Activated CD4-positive, CD25-positive, alpha-beta regulatory T cell treated with anti-CD3 and anti-CD28 coated beads, Interleukin-2, amount 50 U/mL, for 72 hours (primary cell): ENCODE data around the gene OPA3.
"Not testable (repeated sequence)": the region's sequence is repeated elsewhere in the genome, so short reads cannot be mapped to it uniquely, and the experiment has no call there.

Source experiments
- DNase-seq: peaks from one replicate; pipeline ENCODE4 v3.0.0; 2021

Gene OPA3

GRCh38 chr19:45584332-45585157 lies at the start of gene OPA3:
Gene OPA3, minus strand, starts transcription at chr19:45584802. Its CDS starts 38 bp downstream, at chr19:45584764.
- peak; percentile 97 for DNase-seq

GRCh38 chr19:45632468-45633196 lies 48.0 kb upstream of the OPA3 start:
- peak; percentile 58 for DNase-seq

- DNase-seq: no peak
These were observed 45.9 kb upstream of the OPA3 start for GRCh38 chr19:45630463-45630862.

GRCh38 chr19:45629704-45630103 lies 45.1 kb upstream of the OPA3 start:
- no peak for DNase-seq

GRCh38 chr19:45628219-45628618 lies 43.6 kb upstream of the OPA3 start:
- not testable (repeated sequence) for DNase-seq

GRCh38 chr19:45623984-45624383 lies 39.4 kb upstream of the OPA3 start:
- DNase-seq: no peak

- DNase-seq: no peak
These were observed 37.4 kb upstream of the OPA3 start for GRCh38 chr19:45621976-45622503.

- DNase-seq: no peak
These were observed 36.8 kb upstream of the OPA3 start for GRCh38 chr19:45621389-45621788.

- DNase-seq: no peak
These were observed 32.1 kb upstream of the OPA3 start for GRCh38 chr19:45616704-45617017.

GRCh38 chr19:45615795-45616703 lies 31.4 kb upstream of the OPA3 start:
- peak; percentile 80 for DNase-seq

- DNase-seq: not testable (repeated sequence)
These were observed 30.5 kb upstream of the OPA3 start for GRCh38 chr19:45615056-45615455.

GRCh38 chr19:45613926-45614725 lies 29.5 kb upstream of the OPA3 start:
- DNase-seq: no peak

- no peak for DNase-seq
These were observed 24.3 kb upstream of the OPA3 start for GRCh38 chr19:45608948-45609347.

- peak; percentile 58 for DNase-seq
These were observed 22.7 kb upstream of the OPA3 start for GRCh38 chr19:45607071-45608029.

GRCh38 chr19:45601524-45602374 lies 17.1 kb upstream of the OPA3 start, which contains the start of gene GPR4:
Gene GPR4, minus strand, starts transcription at chr19:45602212. Its CDS starts 10,346 bp downstream, at chr19:45591866.
- DNase-seq: no peak

- DNase-seq: no peak
These were observed 16.5 kb upstream of the OPA3 start for GRCh38 chr19:45601115-45601514.

GRCh38 chr19:45600340-45600885 lies 15.8 kb upstream of the OPA3 start:
- DNase-seq: no peak

GRCh38 chr19:45599286-45599685 lies 14.7 kb upstream of the OPA3 start:
- no peak for DNase-seq

GRCh38 chr19:45598267-45599001 lies 13.8 kb upstream of the OPA3 start:
- no peak for DNase-seq
